ENCODE results near the gene FOXN3. TPM values are rescaled to one million over a fixed set of nuclear protein-coding genes. Genes with fewer than 3 reads are reported as not detected.

FOXN3 gene
- total RNA-seq, 2 donors from 2014 or later: 61.2 to 84.1 TPM

GRCh38 chr14:89366864-89367778 is 49.9 kb downstream of the FOXN3 start:
- Histone ChIP-seq H3K27me3 (ENCODE audit: control insufficient read depth, insufficient read depth, low read length, poor library complexity, severe bottlenecking) (no peaks in the 10 kb centered on the region), H3K9ac (ENCODE audit: extremely low read depth, low read length, poor library complexity, severe bottlenecking) (no peak overlapping the region), H3K4me1 (ENCODE audit: control insufficient read depth, insufficient read depth, low read length) (peaks cover 8% of the 10 kb centered on the region), H3K4me3 (ENCODE audit: low read length) (no peak overlapping the region), H3K36me3 (ENCODE audit: control insufficient read depth, insufficient read depth, low read length) (no peaks in the 10 kb centered on the region), H3K9me3 (ENCODE audit: control insufficient read depth, low read length) (peaks cover 6% of the 10 kb centered on the region), H3K27ac (ENCODE audit: low read depth, low read length) (no peak overlapping the region)
- TF ChIP-seq, protein P1, sequence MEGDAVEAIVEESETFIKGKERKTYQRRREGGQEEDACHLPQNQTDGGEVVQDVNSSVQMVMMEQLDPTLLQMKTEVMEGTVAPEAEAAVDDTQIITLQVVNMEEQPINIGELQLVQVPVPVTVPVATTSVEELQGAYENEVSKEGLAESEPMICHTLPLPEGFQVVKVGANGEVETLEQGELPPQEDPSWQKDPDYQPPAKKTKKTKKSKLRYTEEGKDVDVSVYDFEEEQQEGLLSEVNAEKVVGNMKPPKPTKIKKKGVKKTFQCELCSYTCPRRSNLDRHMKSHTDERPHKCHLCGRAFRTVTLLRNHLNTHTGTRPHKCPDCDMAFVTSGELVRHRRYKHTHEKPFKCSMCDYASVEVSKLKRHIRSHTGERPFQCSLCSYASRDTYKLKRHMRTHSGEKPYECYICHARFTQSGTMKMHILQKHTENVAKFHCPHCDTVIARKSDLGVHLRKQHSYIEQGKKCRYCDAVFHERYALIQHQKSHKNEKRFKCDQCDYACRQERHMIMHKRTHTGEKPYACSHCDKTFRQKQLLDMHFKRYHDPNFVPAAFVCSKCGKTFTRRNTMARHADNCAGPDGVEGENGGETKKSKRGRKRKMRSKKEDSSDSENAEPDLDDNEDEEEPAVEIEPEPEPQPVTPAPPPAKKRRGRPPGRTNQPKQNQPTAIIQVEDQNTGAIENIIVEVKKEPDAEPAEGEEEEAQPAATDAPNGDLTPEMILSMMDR (conservative IDR thresholded peaks at IDR 0.05): no peak
- WGBS, 2 experiments (ENCODE audit: insufficient coverage in 1 of 2, insufficient read length in 1 of 2): 92 to 94% methylated on average over 15 to 19 of the region's 19 CpGs
- peak overlapping the region; percentile 57 for H3K27ac Mint-ChIP-seq
- DNase-seq: no peak
- H3K9me3 Mint-ChIP-seq: no peaks in the 10 kb centered on the region
- no peaks in the 10 kb centered on the region for H3K27me3 Mint-ChIP-seq (ENCODE audit: insufficient read depth)
- peaks cover 13% of the 10 kb centered on the region for H3K36me3 Mint-ChIP-seq (ENCODE audit: low read depth)
- H3K4me3 Mint-ChIP-seq: no peak overlapping the region
- peaks cover 58% of the 10 kb centered on the region for H3K4me1 Mint-ChIP-seq

- H3K4me3 ChIP-seq (ENCODE audit: low read length): no peak overlapping the region
- Mint-ChIP-seq H3K27ac (no peak overlapping the region), H3K4me1 (peaks cover 40% of the 10 kb centered on the region), H3K4me3 (no peak overlapping the region), H3K9me3 (no peaks in the 10 kb centered on the region), H3K36me3 (ENCODE audit: low read depth) (peaks cover 15% of the 10 kb centered on the region), H3K27me3 (ENCODE audit: insufficient read depth) (no peaks in the 10 kb centered on the region)
- no peaks in the 10 kb centered on the region for H3K27me3 ChIP-seq (ENCODE audit: control insufficient read depth, insufficient read depth, low read length, poor library complexity, severe bottlenecking)
- H3K4me1 ChIP-seq (ENCODE audit: control insufficient read depth, insufficient read depth, low read length): peaks cover 8% of the 10 kb centered on the region
- H3K9me3 ChIP-seq (ENCODE audit: control insufficient read depth, low read length): peaks cover 6% of the 10 kb centered on the region
- WGBS, 2 experiments (ENCODE audit: insufficient coverage in 1 of 2, insufficient read length in 1 of 2): 74 to 83% methylated on average over 8 to 13 of the region's 13 CpGs
- TF ChIP-seq, protein P1 (conservative IDR thresholded peaks at IDR 0.05): no peak
- no peak overlapping the region for H3K9ac ChIP-seq (ENCODE audit: extremely low read depth, low read length, poor library complexity, severe bottlenecking)
- DNase-seq: no peak
- no peaks in the 10 kb centered on the region for H3K36me3 ChIP-seq (ENCODE audit: control insufficient read depth, insufficient read depth, low read length)
- no peak overlapping the region for H3K27ac ChIP-seq (ENCODE audit: low read depth, low read length)
Observed at GRCh38 chr14:89365061-89365801, 51.8 kb downstream of the FOXN3 start.

DNA sequence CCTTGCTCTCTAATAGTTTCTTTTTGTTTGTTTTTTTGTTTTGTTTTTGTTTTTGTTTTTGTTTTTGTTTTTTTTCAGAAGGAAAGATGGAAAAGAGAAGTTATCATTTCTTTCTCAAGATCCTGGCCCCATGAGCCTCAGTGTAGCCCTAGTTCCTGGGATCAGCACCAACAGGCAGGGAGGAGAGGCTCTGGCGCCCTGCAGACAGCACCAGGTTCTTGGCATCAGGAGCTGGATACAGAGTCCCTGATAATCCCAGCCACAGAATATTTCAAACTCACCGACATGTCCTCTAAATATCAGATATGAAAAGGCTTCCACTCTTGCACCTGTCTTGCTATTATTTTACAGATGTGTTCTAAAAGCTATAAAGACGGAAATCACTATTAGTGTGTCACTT is 52.7 kb downstream of the FOXN3 start:
- Histone ChIP-seq H3K9ac (ENCODE audit: extremely low read depth, low read length, poor library complexity, severe bottlenecking) (no peak overlapping the region), H3K9me3 (ENCODE audit: control insufficient read depth, low read length) (no peaks in the 10 kb centered on the region), H3K36me3 (ENCODE audit: control insufficient read depth, insufficient read depth, low read length) (no peaks in the 10 kb centered on the region), H3K4me1 (ENCODE audit: control insufficient read depth, insufficient read depth, low read length) (peaks cover 8% of the 10 kb centered on the region), H3K4me3 (ENCODE audit: low read length) (no peak overlapping the region), H3K27ac (ENCODE audit: low read depth, low read length) (no peak overlapping the region), H3K27me3 (ENCODE audit: control insufficient read depth, insufficient read depth, low read length, poor library complexity, severe bottlenecking) (no peaks in the 10 kb centered on the region)
- no peaks in the 10 kb centered on the region for H3K9me3 Mint-ChIP-seq
- H3K27me3 Mint-ChIP-seq (ENCODE audit: insufficient read depth): no peaks in the 10 kb centered on the region
- no peak overlapping the region for H3K27ac Mint-ChIP-seq
- peaks cover 37% of the 10 kb centered on the region for H3K4me1 Mint-ChIP-seq
- DNase-seq: no peak
- TF ChIP-seq, protein P1 (conservative IDR thresholded peaks at IDR 0.05): no peak
- peaks cover 15% of the 10 kb centered on the region for H3K36me3 Mint-ChIP-seq (ENCODE audit: low read depth)
- 81 to 83% methylated on average over 1 to 3 of the region's 3 CpGs for whole genome bisulfite sequencing, 2 experiments (ENCODE audit: insufficient coverage in 1 of 2, insufficient read length in 1 of 2)
- no peak overlapping the region for H3K4me3 Mint-ChIP-seq
